HL-60/S4 treated with retinoic acid at 250 ng/mL for 4 days and 3 days (cell line): ENCODE data around the gene ALDH7A1.
"Not testable (repeated sequence)": the region's sequence is repeated elsewhere in the genome, so short reads cannot be mapped to it uniquely, and the experiment has no call there.

Experiments used
- in situ Hi-C: fragments of 300-500 bp; cut with MboI; formaldehyde crosslinking; loops from 2 replicates; pipeline ENCODE4 v1.7.0; 2022; ENCODE audit warnings: low sequenced_read_pairs

The ALDH7A1 gene

DNA sequence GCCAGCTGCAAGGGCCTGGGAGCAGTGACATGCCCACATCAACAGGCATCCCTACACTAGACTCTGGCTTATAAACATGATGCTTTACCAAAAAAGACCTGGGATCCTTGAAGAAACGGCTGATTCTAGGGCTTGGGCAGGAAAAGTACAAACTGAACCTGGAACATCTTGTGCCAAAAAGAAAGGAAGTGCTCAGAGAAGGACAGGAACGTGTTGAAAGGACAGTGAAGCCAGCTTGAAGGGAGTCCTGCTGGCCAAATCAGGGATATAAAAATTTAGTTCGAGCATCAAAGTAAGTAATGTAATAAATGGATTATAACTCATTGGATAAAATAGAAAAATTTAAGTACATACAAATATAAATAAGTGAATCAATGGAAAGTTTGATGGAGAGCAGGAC is 58.1 kb downstream of the ALDH7A1 start:
- in situ Hi-C loops = loop anchor here (25.0 kb wide), 1 partner anchor 200 kb away; no protein-coding TSS in a partner anchor

- in situ Hi-C loops = loop anchor here (25.0 kb wide), 1 partner anchor 199 kb away; no protein-coding TSS in a partner anchor
Measured at GRCh38 chr5:126535856-126536545, 59.0 kb downstream of the ALDH7A1 start.

GRCh38 chr5:126534553-126534952 is 60.5 kb downstream of the ALDH7A1 start:
- in situ Hi-C loops = loop anchor here (25.0 kb wide), 1 partner anchor 197 kb away; no protein-coding TSS in a partner anchor

- in situ Hi-C loops = loop anchor here (25.0 kb wide), 1 partner anchor 194 kb away; no protein-coding TSS in a partner anchor
Measured at GRCh38 chr5:126531543-126532120, 63.4 kb downstream of the ALDH7A1 start.

GRCh38 chr5:126527892-126528291 is 67.1 kb downstream of the ALDH7A1 start:
- in situ Hi-C loops = loop anchor here (25.0 kb wide), 1 partner anchor 191 kb away; no protein-coding TSS in a partner anchor

DNA sequence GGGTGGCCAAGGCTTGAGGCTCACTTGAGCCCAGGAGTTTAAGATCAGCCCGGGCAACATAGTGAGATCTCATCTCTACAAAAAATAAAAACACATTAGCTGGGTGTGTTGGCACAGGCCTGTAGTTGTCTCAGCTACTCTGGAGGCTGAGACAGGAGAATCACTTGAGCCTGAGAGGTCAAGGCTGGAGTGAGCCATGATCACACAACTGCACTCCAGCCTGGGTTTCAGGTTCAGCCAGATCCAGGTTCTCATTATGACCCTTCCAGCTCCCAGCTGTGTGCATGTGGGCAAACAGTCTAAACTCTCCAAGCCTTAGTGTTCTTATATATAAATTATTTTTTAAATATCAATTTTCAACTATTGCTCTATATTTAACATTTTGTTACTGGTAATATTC is 67.9 kb downstream of the ALDH7A1 start:
- in situ Hi-C loops = loop anchor here (25.0 kb wide), 1 partner anchor 190 kb away; no protein-coding TSS in a partner anchor

DNA sequence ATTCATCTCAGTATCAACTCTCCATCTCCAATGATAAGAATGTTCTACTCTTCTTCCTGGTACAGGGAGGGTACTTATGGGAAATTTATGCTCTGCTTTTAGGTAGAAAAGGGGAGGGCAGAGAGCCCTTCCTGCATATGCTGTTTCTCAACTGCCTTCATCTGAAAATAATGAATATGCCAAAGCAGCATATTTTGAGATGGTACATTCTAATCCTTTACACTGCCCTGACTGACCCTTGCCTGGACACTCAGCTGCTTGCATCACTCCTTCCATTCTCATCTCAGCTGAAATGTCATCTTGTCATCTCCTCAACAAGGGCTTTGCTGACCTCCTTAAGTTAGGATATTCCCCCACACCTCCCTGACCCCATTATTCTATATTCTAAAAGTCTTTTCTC is 68.5 kb downstream of the ALDH7A1 start:
- in situ Hi-C loops = loop anchor here (25.0 kb wide), 1 partner anchor 189 kb away; no protein-coding TSS in a partner anchor

GRCh38 chr5:126525630-126526245 is 69.3 kb downstream of the ALDH7A1 start:
- in situ Hi-C loops = loop anchor here (25.0 kb wide), 1 partner anchor 188 kb away; no protein-coding TSS in a partner anchor

DNA sequence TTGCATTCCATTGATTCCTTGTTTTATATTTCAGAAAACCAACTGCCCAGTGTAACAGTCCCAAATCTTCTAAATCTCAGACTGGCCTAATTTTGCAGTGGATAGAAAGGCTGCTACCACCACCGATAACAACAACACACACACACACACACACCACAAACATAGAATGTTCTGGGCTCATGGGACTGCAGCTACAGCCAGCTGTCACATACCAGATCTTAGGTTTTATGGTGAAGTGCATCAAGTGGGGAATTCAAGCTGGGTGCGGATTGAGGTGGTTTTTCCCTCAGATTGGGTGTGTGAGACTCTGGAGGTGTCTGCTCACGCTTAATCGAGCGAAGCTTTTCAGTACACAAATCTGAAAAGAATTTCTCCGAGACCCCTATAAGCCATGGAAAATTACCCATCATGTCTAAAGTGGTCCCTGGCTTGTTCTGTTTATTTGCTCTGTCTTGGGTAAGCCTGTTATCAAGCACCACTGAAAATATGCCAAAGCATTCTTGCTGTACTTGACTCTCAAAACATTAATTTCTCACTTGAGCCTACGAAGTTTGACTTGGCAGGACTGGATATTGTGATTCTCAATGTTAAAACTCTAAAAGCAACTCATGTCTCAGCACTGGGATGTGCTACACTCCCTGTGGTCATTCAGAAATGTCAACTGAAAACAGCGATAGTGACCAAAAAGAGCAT is 71.1 kb downstream of the ALDH7A1 start:
- in situ Hi-C loops = no loop called here

- in situ Hi-C loops = no loop called here
Measured at GRCh38 chr5:126521130-126521529, 73.9 kb downstream of the ALDH7A1 start.

DNA sequence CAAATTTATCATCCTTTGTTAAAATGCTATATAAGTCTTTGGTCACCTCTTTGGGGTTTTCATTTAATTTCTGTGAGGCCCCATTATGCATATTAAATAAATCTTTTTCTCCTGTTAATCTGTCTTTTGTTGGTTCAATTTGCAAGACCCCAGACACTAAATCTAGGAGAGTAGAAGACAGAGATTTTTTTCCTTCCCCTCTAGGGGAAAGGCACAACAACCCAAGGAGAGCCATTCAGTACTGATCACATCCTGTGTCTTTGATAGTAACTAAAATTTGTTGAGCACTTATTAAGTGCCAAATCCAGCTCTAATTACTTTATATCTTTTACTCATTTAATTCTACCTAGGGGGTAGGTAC is 74.4 kb downstream of the ALDH7A1 start:
- in situ Hi-C loops = no loop called here

GRCh38 chr5:126519637-126520592 is 75.1 kb downstream of the ALDH7A1 start:
- in situ Hi-C loops = no loop called here

GRCh38 chr5:126519223-126519622 is 75.8 kb downstream of the ALDH7A1 start:
- in situ Hi-C loops = not testable (repeated sequence)

DNA sequence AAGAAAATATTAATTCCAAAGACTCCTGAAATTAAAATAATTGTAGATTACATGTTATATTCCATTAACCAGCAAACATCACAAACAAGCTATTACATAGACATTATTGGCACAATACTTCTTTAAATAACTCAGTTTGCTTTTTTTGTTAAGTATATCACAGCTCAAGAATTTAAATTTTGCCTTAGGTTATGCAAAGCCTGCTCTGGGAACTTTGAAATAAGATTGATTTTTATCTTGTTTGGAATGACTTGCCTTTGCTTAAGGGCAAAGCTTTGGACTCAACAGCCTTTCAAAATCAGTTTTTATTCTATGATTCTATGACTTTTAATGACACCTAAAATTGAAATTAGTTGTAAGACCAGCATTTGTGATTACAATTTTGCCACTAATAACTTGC is 78.2 kb downstream of the ALDH7A1 start:
- in situ Hi-C loops = no loop called here

GRCh38 chr5:126516133-126516532 is 78.9 kb downstream of the ALDH7A1 start:
- in situ Hi-C loops = no loop called here

- in situ Hi-C loops = no loop called here
Measured at GRCh38 chr5:126515337-126515736, 79.7 kb downstream of the ALDH7A1 start.

- in situ Hi-C loops = no loop called here
Measured at GRCh38 chr5:126514558-126515141, 80.4 kb downstream of the ALDH7A1 start.

DNA sequence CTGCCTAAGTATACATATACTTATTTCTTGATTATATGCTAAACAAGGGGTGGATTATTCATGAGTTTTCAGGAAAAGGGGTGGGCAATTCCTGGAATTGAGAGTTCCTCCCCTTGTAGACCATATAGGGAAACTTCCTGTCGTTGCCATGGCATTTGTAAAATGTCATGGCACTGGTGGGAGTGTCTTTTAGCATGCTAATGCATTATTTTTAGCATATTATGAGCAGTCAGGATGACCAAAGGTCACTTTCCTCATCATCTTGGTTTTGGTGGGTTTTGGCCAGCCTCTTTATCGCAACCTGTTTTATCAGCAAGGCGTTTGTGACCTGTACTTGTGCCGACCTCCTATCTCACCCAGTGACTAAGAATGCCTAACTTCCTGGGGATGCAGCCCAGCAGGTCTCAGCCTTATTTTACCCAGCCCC is 80.9 kb downstream of the ALDH7A1 start:
- in situ Hi-C loops = no loop called here

- in situ Hi-C loops = no loop called here
Measured at GRCh38 chr5:126513703-126514102, 81.3 kb downstream of the ALDH7A1 start.

GRCh38 chr5:126513302-126513701 is 81.7 kb downstream of the ALDH7A1 start:
- in situ Hi-C loops = no loop called here
